LNCAP (cell line): Measurements from ENCODE around the gene MORN1.

ENCODE experiments used
- TF ChIP-seq, protein P1 (sequence below): fragments of 450-650 bp; IDR thresholded peaks from 2 replicates; pipeline ENCODE4 v1.5.1; 2017; ENCODE audit warnings: mild to moderate bottlenecking

The MORN1 gene

DNA sequence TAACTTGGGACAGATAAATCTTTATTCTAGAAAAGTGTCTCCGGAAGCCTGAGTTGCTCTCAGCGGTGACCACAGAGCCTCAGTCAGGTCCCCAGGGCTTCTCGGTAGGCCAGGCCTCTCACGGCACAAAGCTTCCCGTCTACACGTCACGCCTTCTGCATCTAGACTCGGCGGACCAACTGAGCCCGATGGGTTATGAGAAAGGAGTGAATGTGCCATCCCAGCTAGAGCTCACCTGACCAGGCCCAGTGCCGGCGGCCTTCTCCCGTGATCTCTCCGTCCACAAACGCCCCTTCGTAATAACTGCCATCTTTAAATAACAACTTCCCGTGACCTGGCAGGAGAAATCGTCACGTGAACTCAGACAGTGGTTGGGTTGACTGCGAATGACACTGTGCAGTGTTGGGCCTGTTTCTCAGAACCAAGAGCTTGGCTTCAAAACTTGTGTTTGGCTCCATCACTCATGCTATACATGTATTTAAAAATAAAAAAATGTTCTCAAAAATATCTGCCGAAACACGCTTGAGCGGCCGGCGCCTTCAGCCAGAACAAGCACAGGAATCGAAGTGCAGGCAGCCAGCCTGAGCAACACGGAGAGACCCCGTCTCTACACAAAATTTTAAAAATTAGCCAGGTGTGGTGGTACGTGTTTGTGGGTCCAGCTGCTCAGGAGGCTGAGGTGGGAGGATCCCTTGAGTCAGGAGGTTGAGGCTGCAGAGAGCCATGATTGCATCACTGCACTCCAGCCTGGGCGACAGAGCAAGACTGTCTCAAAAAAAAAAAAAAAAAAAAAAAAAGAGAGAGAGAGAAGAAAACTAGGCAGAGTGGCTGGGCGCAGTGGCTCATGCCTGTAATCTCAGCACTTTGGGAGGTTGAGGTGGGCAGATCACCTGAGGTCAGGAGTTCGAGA lies 3.1 kb downstream of the MORN1 start:
- TF ChIP-seq, protein P1, sequence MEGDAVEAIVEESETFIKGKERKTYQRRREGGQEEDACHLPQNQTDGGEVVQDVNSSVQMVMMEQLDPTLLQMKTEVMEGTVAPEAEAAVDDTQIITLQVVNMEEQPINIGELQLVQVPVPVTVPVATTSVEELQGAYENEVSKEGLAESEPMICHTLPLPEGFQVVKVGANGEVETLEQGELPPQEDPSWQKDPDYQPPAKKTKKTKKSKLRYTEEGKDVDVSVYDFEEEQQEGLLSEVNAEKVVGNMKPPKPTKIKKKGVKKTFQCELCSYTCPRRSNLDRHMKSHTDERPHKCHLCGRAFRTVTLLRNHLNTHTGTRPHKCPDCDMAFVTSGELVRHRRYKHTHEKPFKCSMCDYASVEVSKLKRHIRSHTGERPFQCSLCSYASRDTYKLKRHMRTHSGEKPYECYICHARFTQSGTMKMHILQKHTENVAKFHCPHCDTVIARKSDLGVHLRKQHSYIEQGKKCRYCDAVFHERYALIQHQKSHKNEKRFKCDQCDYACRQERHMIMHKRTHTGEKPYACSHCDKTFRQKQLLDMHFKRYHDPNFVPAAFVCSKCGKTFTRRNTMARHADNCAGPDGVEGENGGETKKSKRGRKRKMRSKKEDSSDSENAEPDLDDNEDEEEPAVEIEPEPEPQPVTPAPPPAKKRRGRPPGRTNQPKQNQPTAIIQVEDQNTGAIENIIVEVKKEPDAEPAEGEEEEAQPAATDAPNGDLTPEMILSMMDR = no peak

DNA sequence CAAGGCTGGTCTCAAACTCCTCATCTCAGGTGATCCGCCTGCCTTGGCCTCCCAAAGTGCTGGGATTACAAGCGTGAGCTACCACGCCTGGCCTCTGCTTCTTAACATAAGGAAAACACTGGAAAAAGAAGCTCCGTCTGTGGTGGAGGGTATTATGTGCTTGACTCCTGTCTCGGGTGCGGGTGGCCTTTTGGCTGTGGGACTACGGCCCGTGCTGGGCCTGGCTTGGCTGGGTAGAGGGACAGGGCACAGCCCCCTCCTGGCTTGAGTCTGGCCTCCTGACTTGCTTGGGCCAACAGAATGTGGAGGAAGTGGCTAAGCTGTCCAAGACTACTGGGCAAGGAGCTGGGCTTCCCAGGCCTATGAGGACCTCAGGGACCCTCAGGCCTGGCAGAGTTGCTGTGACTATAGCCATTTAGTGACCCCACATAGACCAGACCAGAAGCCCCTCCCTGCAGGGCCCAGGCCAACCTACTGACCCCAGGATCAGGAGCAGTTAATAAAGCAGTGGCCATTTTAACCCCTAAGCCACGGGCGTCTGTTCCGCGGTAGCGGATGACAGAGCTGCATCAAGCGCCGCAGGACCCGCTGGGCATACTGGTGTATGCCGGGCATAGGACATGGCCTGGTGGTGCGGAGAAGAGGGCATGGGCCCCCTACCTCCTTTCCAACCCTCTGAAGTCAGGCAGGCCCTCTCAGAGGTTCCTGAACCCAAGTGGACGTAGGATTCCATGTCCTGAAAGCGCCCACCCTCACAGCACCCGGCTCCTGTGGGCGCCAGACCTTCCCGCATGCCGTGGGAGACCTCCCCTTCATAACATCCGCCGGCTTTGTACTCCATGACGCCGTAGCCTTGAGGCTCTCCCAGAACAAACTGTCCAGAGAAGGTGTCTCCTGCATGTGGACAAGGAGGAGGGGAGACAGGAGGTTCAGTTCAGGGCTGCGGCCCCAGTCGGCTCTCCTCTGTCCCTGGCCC lies 4.4 kb downstream of the MORN1 start:
- TF ChIP-seq, protein P1 = no peak

DNA sequence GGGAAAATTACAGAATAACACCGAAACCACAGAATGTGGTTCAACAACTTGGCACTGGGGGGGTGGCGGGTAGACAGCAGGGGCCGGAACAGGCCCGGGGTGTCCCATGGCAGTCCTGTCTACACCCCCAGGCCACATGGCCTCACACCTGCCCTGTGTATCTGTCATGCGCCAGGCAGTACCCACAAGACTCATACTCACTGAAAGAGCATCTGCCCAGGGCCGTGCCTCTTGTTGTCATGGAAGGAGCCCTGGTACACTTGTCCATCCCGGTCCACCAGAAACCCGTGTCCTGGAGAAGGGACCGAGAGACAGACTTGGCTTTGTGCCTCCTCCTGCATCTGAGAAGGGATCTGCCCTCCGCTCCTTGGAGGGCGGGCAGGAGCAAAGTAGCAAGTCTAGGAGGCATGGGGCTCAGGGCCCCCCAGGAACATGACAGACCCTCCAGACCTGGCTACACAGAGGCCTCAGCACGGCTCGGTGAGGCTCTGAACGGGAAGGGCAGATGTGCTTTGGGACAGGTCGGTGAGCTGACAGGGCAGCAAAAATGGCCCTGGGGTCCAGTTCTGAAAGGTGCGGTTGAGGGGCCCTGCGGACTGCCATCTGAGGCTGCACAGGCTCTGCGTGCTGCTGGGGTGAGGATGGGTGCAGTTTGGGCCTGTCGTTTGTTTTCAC lies 5.6 kb downstream of the MORN1 start:
- TF ChIP-seq, protein P1 = no peak

DNA sequence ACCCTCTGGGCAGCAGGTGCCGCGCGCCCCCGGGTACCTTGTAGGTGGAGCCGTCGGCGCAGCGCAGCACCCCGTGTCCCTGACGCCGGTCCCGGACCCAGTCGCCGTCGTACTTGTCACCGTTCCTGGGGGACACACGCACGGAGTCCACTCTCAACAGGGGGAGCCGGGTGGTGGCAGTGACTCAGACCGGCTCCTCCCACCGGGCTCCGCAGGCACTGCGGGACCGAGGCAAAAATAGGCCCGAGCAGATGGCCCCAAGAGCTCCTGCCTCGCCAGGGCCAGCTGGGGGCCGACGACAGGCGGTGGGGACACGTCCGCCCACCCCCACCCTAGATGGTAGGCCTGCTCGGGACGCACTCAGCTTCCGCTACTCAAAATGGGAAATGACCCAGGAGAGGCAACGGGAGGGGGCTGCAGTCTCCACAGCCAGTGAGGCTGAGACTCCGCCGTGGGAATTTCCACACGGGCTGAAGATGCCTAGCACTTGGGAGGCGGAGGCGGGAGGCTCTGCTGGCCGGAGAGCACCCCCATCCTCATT lies 6.3 kb downstream of the MORN1 start:
- TF ChIP-seq, protein P1 = no peak

DNA sequence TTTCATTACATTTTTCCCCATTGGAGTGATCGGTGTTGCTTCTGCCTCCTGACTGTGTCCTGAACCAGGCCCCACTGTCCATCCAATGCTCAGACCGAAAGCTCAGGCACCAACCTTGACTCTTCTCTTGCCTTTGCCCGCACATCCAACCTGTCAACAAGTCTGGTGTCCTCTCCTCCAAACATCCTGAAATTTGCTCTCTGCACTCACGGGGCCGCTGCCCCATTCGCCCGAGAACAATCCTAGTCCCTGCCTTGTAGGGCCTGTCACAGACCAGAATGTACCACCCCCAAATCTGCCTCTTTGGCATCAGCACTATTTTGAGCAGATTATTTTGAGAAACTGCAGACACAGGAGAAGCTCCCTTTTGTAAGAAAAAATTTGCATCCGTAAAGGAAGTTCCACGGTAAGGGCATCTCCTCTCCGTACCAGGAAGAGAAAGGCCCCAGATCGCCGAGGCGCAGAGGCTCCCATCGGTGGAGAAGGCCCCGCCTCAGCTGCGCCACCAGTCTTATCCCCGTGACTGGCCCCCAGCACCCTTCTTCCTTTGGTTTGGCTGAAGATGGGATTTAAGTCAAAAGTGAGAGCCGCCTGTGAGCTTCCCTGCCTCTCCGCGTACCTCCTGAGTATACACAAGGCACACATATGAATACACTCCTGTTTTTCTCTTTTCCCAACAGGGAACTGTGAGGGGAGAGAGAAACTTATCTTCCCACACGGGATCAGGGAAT lies 7.1 kb downstream of the MORN1 start:
- TF ChIP-seq, protein P1 = no peak

DNA sequence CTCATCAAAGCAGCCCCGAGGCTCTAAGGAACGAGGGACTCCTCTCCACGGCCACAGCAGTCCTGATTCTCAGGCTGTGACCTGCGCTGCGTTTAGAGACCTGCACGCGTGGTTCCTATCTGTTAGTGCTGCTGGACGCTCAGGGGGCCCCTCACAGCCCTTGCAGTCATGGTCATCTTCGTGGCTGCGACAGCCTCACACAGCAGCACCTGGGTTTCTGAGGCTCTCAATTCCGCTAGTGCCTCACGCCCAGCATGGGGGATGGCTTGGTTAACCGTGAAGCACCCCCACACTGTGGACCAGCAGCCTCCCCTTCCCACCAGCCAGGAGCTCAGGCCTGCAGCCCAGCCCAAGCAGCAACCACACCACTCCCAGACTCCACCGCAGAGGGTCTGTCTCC lies 7.8 kb downstream of the MORN1 start:
- TF ChIP-seq, protein P1 = no peak
